ENCODE data around the gene TRUB2.

TRUB2 gene, protein sequence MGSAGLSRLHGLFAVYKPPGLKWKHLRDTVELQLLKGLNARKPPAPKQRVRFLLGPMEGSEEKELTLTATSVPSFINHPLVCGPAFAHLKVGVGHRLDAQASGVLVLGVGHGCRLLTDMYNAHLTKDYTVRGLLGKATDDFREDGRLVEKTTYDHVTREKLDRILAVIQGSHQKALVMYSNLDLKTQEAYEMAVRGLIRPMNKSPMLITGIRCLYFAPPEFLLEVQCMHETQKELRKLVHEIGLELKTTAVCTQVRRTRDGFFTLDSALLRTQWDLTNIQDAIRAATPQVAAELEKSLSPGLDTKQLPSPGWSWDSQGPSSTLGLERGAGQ

GRCh38 chr9:128322404-128323211 is at the start of gene TRUB2, which contains the start of gene COQ4:
Gene TRUB2, minus strand, starts transcription at chr9:128322447. Its CDS starts 39 bp downstream, at chr9:128322408.
Gene COQ4, plus strand, starts transcription at chr9:128322839. Its CDS starts 20 bp downstream, at chr9:128322859.
- peak; percentile 95 for DNase-seq (ENCODE audit: low spot score)

DNA sequence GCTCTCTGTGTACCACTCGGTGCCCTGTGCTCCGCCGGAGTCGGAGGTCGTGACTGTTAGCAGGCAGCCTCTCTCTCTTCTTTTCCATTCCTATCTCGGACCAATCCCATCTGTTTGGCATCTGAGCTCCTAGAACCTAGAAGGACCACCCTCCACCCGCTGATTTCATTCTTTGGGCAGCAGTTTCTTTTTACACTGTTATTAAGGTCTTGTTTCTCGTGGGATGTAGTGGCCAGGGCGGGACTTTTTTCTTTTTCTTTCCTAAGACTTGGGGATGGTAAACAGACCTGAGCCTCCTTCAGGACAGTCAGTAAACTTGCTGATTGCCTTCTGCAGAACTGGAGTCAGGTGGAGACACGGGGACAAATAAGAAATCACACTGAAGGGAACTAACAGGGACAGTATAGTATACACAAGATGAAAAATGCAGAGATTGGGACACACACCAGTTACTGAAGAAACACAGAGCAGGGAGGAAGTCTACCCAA is 49.4 kb upstream of the TRUB2 start:
- DNase-seq (ENCODE audit: low spot score) = no peak

DNA sequence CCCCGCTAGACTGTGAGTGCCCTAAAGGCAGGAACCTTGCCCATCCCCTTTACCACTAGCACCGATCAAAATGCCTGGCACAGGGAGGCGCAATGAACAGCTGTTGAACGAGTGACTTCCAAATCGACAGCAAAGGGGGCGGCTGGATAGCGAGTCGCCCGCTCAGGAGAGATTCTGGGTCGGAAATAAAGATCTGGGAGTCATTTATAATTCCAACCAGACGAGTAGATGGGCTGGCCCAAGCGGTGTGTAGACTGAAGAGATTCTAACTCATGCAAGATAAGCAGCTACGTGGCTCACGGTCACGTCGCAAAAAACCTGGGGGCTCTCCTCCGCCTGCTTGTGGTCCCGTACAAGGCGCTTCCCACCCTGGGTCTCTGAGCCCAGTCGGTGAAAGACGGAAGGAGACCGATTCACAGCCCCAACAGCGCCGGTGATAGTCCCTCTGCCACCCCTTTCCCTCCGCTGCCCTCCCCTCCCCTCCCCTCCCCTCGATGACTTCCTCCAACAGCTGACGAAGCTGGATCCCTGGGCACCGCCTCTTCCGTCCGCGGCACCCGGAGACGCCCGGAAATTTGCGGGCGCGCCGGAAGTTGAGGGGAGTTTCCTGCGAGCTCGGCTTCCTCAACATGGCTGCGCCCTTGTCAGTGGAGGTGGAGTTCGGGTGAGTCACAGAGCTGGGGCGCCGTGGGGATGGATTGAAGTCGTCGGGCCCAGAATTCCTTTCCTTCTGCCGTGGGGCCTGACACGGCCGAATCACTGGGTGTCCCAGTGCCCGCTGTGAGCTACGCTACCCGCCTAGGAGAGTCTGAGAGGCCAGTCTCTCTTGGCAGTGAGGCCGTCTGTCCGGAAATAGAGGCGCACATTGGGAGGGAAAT is 48.7 kb upstream of the TRUB2 start, which contains the start of gene URM1:
URM1 (plus strand) TSS at position 623 of the 878 bp plus-strand sequence; CDS start at position 630, 7 bp downstream.
- DNase-seq (ENCODE audit: low spot score) = peak; percentile 96

DNA sequence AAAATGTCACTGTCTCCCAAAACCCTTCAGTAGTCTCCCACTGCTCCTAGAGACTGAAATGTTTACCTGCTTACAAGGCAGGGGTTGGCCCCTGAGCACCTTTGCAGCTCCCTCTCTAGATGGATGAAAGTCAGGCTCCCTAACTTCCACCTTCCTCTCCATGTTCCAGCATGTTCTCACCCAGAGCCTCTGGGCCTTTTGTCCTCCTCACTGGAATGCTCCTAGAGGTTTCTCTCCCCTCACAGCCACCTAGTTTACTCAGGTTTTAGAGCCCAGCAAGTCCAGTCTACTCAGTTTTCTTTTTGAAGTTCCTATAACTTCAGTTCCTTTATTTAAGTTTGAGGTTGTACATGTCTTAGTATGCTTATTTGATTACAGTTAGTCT is 48.1 kb upstream of the TRUB2 start:
- no peak for DNase-seq (ENCODE audit: low spot score)

DNA sequence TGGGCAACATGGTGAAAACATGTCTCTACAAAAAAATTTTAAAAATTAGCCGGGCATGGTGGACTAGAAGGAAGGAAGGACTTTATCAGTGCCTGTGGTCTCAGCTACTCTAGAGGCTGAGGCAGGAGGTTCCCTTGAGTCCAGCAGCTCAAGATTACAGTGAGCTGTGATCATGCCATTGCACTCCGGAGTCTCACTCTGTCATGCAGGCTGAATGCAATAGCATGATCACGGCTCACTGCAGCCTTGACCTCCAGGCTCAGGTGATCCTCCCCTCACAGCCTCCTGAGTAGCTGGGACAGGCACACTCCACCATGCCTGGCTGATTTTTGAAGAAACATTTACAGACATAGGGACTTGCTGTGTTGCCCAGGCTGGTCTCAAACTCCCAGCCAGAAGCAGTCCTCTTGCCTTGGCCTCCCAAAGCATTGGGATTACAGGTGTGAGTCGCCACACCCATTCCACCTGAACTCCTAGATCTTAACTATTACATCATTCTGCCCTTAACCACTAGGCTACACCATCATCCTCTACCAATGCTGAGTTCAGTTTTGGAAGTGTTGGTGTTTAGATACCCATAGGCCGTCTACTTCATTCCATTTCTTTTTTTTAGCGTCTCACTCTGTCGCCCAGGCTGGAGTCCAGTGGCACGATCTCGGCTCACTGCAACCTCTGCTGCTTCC is 46.9 kb upstream of the TRUB2 start:
- no peak for DNase-seq (ENCODE audit: low spot score)

DNA sequence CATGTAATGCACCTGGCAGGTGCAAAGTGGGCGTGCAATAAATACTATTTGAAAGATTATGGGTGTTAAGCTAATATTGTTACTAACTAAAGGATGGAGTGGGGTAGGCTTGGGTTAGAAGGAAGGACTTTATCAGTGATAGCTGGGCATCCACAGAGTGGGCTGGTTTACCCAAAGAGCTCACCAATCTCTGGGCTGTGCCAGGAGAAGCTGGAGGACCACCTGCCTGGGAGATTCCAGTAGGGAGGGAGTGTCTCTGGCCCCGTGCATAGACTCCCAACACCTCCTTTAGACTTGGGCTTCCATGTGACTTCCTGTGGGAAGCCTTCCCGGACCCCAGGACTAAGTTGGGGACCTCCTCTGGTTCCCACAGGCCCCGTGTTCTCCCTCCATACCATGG is 43.3 kb upstream of the TRUB2 start:
- DNase-seq (ENCODE audit: low spot score) = no peak

DNA sequence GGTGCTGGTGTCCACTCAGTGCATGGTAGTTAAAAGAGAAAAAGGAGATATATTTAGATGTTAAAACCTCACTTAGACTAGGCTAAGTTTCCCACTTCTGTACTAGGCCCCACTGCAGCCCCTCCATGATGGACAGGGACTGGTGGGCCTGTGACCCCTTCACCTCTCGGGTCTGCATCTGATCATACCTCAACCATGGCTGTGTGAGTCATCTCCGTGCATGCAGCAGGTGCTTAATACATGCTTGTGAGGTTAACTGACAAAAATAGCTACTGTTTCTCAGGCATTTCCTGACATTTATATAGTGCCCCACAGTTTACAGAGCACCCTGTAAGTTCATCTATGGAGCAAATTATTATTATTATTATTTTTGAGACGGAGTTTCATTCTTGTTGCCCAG is 40.5 kb upstream of the TRUB2 start:
- DNase-seq (ENCODE audit: low spot score) = no peak

- DNase-seq (ENCODE audit: low spot score) = peak; percentile 88
Measured at GRCh38 chr9:128361986-128362646, 39.9 kb upstream of the TRUB2 start.

- DNase-seq (ENCODE audit: low spot score) = peak; percentile 34
Measured at GRCh38 chr9:128361296-128361985, 39.2 kb upstream of the TRUB2 start.

DNA sequence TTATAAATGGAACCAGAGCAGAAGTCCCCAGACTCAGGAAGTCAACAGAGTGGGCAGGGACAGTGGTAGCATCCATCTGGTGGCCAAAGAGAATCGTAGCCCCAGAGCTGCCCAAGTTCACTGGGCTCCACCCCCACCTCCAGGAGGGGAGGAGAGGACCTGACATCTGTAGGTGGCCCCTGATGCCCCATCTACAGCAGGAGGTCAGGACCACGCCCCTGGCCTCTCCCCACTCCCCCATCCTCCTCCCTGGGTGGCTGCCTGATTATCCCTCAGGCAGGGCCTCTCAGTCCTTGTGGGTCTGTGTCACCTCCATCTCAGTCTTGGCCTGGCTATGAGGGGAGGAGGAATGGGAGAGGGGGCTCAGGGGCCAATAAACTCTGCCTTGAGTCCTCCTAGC is 38.6 kb upstream of the TRUB2 start:
- no peak for DNase-seq (ENCODE audit: low spot score)

DNA sequence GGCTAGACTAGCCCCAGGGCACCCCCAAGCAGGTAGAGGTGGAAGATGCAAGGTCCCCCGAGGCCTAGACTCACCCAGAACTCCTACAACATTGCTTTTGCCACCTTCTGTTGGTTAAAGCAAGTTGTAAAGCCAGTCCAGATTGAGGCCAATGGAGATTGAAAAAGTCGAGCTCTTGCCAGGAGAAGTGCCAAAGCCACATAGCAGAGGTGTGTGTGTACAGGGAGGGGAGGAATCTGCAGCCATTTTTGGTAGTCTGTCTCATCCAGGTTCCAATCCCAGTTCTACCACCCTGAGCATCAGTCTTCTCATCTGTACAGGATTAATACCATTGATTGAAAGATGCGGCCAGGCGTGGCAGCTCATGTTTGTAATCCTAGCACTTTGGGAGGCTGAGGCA is 36.6 kb upstream of the TRUB2 start:
- DNase-seq (ENCODE audit: low spot score) = peak; percentile 44

- no peak for DNase-seq (ENCODE audit: low spot score)
Measured at GRCh38 chr9:128358090-128358489, 35.8 kb upstream of the TRUB2 start.

DNA sequence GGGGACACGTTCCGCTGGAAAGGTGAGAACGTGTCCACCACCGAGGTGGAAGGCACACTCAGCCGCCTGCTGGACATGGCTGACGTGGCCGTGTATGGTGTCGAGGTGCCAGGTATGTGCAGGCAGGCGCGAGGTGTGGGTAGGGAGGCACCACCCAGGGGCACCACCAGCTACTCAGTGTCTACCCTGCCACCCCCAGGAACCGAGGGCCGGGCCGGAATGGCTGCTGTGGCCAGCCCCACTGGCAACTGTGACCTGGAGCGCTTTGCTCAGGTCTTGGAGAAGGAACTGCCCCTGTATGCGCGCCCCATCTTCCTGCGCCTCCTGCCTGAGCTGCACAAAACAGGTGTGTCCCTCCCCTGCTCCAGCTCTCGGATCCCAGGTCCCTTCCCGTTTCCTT is 33.2 kb upstream of the TRUB2 start:
- DNase-seq (ENCODE audit: low spot score) = no peak

GRCh38 chr9:128349772-128350171 is 27.5 kb upstream of the TRUB2 start:
- no peak for DNase-seq (ENCODE audit: low spot score)

DNA sequence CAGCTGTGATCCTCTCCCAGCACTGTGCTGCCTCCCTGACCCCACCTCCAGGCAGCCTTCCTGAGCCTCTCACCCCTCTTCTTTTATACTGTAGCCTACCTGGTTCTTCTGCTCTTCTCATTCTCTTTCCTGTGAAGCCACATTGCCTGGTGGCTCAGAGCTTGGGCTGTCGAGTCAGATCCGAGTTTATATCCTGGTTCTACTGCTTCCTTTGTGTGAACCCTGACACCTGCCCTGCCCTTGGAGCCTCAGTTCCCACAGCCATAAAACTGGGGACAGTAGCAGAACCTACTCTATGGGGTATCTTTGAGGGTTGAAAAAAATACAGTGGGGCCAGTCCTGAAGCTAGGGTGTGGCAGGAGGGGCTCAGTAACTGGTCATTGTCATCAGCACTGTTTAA is 26.9 kb upstream of the TRUB2 start:
- DNase-seq (ENCODE audit: low spot score) = no peak

DNA sequence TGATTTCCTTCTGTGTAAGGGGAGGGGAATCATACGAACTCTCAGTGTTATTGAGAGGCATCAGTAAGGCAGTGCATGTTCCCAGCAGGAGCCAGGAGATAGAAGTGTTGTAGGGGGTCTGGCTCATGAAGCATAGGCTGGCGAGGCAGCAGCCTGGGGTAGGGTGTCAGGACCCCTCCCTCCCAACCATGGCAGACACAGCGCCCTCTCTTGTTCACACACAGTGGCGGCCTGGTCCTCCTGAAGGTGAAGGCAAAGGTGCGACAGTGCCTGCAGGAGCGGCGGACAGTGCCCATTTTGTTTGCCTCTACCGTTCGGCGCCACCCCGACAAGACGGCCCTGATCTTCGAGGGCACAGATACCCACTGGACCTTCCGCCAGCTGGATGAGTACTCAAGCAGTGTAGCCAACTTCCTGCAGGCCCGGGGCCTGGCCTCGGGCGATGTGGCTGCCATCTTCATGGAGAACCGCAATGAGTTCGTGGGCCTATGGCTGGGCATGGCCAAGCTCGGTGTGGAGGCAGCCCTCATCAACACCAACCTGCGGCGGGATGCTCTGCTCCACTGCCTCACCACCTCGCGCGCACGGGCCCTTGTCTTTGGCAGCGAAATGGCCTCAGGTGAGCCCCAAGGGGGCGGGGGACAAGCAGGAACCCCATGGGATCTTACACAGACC is 22.8 kb upstream of the TRUB2 start:
- no peak for DNase-seq (ENCODE audit: low spot score)

GRCh38 chr9:128343855-128344254 is 21.6 kb upstream of the TRUB2 start:
- no peak for DNase-seq (ENCODE audit: low spot score)

DNA sequence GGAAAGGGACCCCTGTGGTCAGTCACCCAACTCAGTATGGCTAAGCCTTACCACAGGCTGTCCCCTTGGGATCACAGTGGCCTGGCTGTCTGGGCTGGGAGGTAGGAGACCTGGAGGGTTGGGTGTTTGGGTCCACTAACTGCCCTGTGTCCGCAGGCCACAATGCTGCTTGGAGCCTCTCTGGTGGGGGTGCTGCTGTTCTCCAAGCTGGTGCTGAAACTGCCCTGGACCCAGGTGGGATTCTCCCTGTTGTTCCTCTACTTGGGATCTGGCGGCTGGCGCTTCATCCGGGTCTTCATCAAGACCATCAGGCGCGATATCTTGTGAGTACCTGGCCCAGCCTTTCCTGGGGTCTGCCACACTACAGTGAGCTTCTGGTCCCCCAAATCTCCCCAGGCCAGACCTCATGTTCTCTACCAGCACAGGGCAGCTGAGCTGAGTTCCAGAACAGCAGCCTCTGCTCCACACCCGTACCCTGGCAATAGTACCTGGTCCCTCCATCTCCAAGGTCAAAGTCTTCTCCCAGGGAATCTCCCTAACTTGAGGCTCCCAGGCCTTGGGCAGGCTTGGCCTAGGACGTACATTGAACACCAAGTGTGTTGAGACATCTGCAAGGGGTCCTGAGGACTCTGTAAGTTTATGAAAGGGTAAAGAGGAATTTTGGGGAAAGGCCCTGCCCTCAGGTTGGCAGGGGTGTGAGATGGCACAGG is 20.9 kb upstream of the TRUB2 start:
- no peak for DNase-seq (ENCODE audit: low spot score)

DNA sequence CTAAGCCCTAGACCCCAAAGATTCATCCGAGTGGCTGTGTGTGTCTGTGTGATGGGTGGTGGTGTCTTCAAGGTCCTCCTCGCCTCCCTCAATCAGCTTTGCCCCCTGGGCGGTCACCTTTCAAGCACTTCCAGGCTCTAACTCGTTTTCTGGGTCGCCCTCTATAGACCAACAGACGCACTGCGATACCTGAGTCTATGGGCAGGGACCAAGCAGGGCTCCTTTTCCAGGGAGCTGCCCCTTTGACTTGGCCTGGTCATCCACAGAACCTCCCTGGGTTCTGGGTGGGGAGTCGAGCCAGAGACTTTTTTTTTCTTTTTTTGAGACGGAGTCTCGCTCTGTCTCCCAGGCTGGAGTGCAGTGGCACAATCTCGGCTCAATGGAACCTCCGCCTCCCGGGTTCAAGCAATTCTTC is 19.2 kb upstream of the TRUB2 start:
- peak; percentile 81 for DNase-seq (ENCODE audit: low spot score)

Data from AG08396 (cell line).